HepG2 (cell line): Measurements from ENCODE around the gene RIPOR1. TPM values are rescaled to one million over a fixed set of nuclear protein-coding genes. Genes with fewer than 3 reads are reported as not detected.
A peak's percentile ranks its signal among the peaks of the same experiment; 100 is the strongest.

Source experiments
- HHEX ChIP-seq: IDR thresholded peaks from 2 replicates; pipeline ENCODE4 v1.6.1; 2016; ENCODE audit warnings: control low read depth
- HNF1A ChIP-seq, 2 experiments: sonication (generic) in 1 of 2; formaldehyde crosslinking in 1 of 2; IDR thresholded peaks; 2 replicates each; pipeline versions ENCODE4 v1.4.0 to v1.6.1; 2016 to 2020; ENCODE audit warnings: borderline replicate concordance in 1 of 2, low read depth in 1 of 2, mild to moderate bottlenecking in 1 of 2, missing genetic modification reagents in 1 of 2
- HNRNPK ChIP-seq: fragments of 200-400 bp; formaldehyde crosslinking; IDR thresholded peaks from 2 replicates; pipeline ENCODE4 v1.6.1; 2018; ENCODE audit warnings: low read length, low read depth, moderate library complexity, mild to moderate bottlenecking; ENCODE audit not compliant: poor library complexity, severe bottlenecking
- JUN ChIP-seq: sonication (generic); formaldehyde crosslinking; IDR thresholded peaks from 2 replicates; pipeline ENCODE4 v1.4.0; 2020; ENCODE audit warnings: mild to moderate bottlenecking, missing genetic modification reagents
- KDM5A ChIP-seq: fragments of 200-600 bp; sonication (generic); IDR thresholded peaks from 2 replicates; pipeline ENCODE4 v1.7.0; 2018; ENCODE audit warnings: antibody characterized with exemption, mild to moderate bottlenecking, low read length, borderline replicate concordance
- LRRFIP1 ChIP-seq: sonication (generic); formaldehyde crosslinking; conservative IDR thresholded peaks from 2 replicates; pipeline ENCODE4 v1.4.0; 2020; ENCODE audit warnings: missing genetic modification reagents
- MLX ChIP-seq: IDR thresholded peaks from 2 replicates; pipeline ENCODE4 v1.6.1; 2016
- MYC ChIP-seq: sonication (generic); formaldehyde crosslinking; IDR thresholded peaks from 2 replicates; pipeline ENCODE4 v1.9.0; 2021; ENCODE audit warnings: missing genetic modification reagents, borderline replicate concordance
- PCBP2 ChIP-seq: fragments of 200-400 bp; formaldehyde crosslinking; optimal IDR thresholded peaks from 2 replicates; pipeline ENCODE3; 2018; ENCODE audit warnings: low read length, low read depth; ENCODE audit not compliant: poor library complexity, severe bottlenecking
- ZFY ChIP-seq: sonication (generic); formaldehyde crosslinking; IDR thresholded peaks from 2 replicates; pipeline ENCODE4 v1.4.0; 2020; ENCODE audit warnings: missing genetic modification reagents
- ZNF383 ChIP-seq: sonication (generic); formaldehyde crosslinking; IDR thresholded peaks from 2 replicates; pipeline ENCODE4 v1.4.0; 2020; ENCODE audit warnings: missing genetic modification reagents, mild to moderate bottlenecking, borderline replicate concordance
- polyA plus RNA-seq, 8 experiments: library from polyadenylated mRNA; depleted of rRNA in 3 of 8; stranded (reverse) in 7 of 8; unstranded in 1 of 8; fragments of >200 nt; fragmentation: Illumina TruSeq in 4 of 8; extraction: Trizol in 4 of 8; gene quantifications; 2 replicates each; pipeline versions ENCODE4 v1.2.1 to v1.2.3, GENCODE V29; 2011 to 2016; ENCODE audit warnings: low read depth in 4 of 8, missing spikeins in 1 of 8, mixed read lengths in 1 of 8; ENCODE audit not compliant: insufficient read depth in 1 of 8
- total RNA-seq, 5 experiments: library from RNA; depleted of rRNA; stranded (reverse); fragments of >200 nt; fragmentation: Illumina TruSeq; extraction: Trizol; gene quantifications; 2 replicates each; pipeline ENCODE4 v1.2.3, GENCODE V29; 2016; ENCODE audit warnings: low read depth in 1 of 5

The RIPOR1 gene
- total and polyA plus RNA-seq, 2 of the 13 experiments (the other 11 are each of a cell fraction or from before 2014, with no cell fraction given) = 4.6 to 8.1 TPM

GRCh38 chr16:67546761-67547422, 18.3 kb downstream of the RIPOR1 start (continued):
- TF ChIP-seq MLX (CRISPR knock-in tag) = no peak
- no peak for TF ChIP-seq KDM5A
- TF ChIP-seq ZNF383 = 0 out of 2 replicates have a peak, but pooled peaks have one; percentile 5
- TF ChIP-seq LRRFIP1 (CRISPR knock-in tag) = no peak
- TF ChIP-seq HNRNPK = no peak
- no peak for TF ChIP-seq ZFY (CRISPR knock-in tag)
- no peak for TF ChIP-seq HNF1A (IDR thresholded peaks at IDR 0.05; ENCODE audit: low read depth)
- TF ChIP-seq HNF1A (CRISPR knock-in tag; IDR thresholded peaks at IDR 0.05; ENCODE audit: borderline replicate concordance) = no peak
- no peak for TF ChIP-seq PCBP2
- TF ChIP-seq HHEX (CRISPR knock-in tag) = no peak
- TF ChIP-seq MYC (CRISPR knock-in tag) = peak; percentile 43; the same call in 1 of the 2 replicates
- TF ChIP-seq JUN (CRISPR knock-in tag) = 0 out of 2 replicates have a peak, but pooled peaks have one; percentile 22
